ENCODE results near the gene ATP6V1A.

Gene ATP6V1A

GRCh38 chr3:113838631-113839209 is 91.9 kb downstream of the ATP6V1A start, which contains the start of gene GRAMD1C:
GRAMD1C (plus strand) TSS chr3:113838788; CDS start chr3:113838910, 122 bp downstream.
- H3K9me3 ChIP-seq (ENCODE audit: insufficient read depth, low read length, severe bottlenecking): no peaks in the 10 kb centered on the region
- peaks cover 21% of the 10 kb centered on the region for H3K4me1 ChIP-seq (ENCODE audit: insufficient read depth, low read length)
- peak within 1 kb of the TSS; percentile 90 for H2AFZ ChIP-seq (ENCODE audit: low read depth, low read length)
- H3K27ac ChIP-seq (ENCODE audit: low read length): peak within 1 kb of the TSS; percentile 68
- peak within 1 kb of the TSS; percentile 82 for H3K4me2 ChIP-seq (ENCODE audit: insufficient read depth, low read length)
- ATAC-seq (ENCODE audit: insufficient read depth, low read depth) (peak; percentile 98), DNase-seq (peak; percentile 89)
- H3K9ac ChIP-seq (ENCODE audit: low read depth, low read length): peak within 1 kb of the TSS; percentile 65
- H4K20me1 ChIP-seq (ENCODE audit: insufficient read depth, low read length): no peaks in the 10 kb centered on the region
- H3K79me2 ChIP-seq (ENCODE audit: insufficient read depth, low read length): no peaks in the 10 kb centered on the region
- TF ChIP-seq, protein P1, sequence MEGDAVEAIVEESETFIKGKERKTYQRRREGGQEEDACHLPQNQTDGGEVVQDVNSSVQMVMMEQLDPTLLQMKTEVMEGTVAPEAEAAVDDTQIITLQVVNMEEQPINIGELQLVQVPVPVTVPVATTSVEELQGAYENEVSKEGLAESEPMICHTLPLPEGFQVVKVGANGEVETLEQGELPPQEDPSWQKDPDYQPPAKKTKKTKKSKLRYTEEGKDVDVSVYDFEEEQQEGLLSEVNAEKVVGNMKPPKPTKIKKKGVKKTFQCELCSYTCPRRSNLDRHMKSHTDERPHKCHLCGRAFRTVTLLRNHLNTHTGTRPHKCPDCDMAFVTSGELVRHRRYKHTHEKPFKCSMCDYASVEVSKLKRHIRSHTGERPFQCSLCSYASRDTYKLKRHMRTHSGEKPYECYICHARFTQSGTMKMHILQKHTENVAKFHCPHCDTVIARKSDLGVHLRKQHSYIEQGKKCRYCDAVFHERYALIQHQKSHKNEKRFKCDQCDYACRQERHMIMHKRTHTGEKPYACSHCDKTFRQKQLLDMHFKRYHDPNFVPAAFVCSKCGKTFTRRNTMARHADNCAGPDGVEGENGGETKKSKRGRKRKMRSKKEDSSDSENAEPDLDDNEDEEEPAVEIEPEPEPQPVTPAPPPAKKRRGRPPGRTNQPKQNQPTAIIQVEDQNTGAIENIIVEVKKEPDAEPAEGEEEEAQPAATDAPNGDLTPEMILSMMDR (IDR thresholded peaks at IDR 0.05; ENCODE audit: borderline replicate concordance, extremely low read depth, low read length, poor library complexity, severe bottlenecking): peak; percentile 93
- TF ChIP-seq EZH2 (IDR thresholded peaks at IDR 0.05; ENCODE audit: borderline replicate concordance, low read depth, low read length, severe bottlenecking): no peak
- no peaks in the 10 kb centered on the region for H3K36me3 ChIP-seq (ENCODE audit: insufficient read depth, low read length)
- H3K4me3 ChIP-seq (ENCODE audit: low read depth in 1 of 2, low read length in 2 of 2): peak within 1 kb of the TSS; percentile 35 to 74; a peak in 3 of 4 replicates
- no peaks in the 10 kb centered on the region for H3K27me3 ChIP-seq (ENCODE audit: insufficient read depth, low read length, poor library complexity)

DNA sequence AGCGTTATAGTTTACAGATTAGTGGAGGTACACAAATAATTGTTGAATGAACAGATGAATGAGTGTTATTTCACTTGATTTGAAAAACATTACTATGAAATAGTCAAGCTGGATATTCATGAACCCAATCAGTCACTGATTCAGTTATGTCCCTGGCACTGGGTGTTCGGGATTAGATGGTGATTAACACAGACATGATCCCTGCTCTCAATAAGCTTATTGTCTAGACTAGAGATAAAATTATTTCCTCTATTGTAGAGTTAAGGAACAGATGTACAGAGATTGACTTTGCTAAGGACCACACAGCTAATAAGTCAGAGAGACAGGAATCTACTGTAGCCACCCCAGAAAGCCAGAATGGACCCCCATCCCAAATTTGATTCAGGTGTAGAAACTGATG is 92.7 kb downstream of the ATP6V1A start:
- Histone ChIP-seq H4K20me1 (ENCODE audit: insufficient read depth, low read length) (no peaks in the 10 kb centered on the region), H3K9me3 (ENCODE audit: insufficient read depth, low read length, severe bottlenecking) (no peaks in the 10 kb centered on the region), H3K9ac (ENCODE audit: low read depth, low read length) (peak overlapping the region; percentile 65), H3K4me2 (ENCODE audit: insufficient read depth, low read length) (peak overlapping the region; percentile 82), H3K27me3 (ENCODE audit: insufficient read depth, low read length, poor library complexity) (no peaks in the 10 kb centered on the region), H3K4me1 (ENCODE audit: insufficient read depth, low read length) (peaks cover 21% of the 10 kb centered on the region), H3K79me2 (ENCODE audit: insufficient read depth, low read length) (no peaks in the 10 kb centered on the region), H3K27ac (ENCODE audit: low read length) (no peak overlapping the region), H2AFZ (ENCODE audit: low read depth, low read length) (peak overlapping the region; percentile 90), H3K36me3 (ENCODE audit: insufficient read depth, low read length) (no peaks in the 10 kb centered on the region), H3K4me3 (ENCODE audit: low read depth in 1 of 2, low read length in 2 of 2) (peak overlapping the region in 1 of 2 experiments; percentile 74; a peak in 3 of 4 replicates)
- DNase-seq (no peak), ATAC-seq (ENCODE audit: insufficient read depth, low read depth) (no peak)
- no peak for TF ChIP-seq EZH2 (IDR thresholded peaks at IDR 0.05; ENCODE audit: borderline replicate concordance, low read depth, low read length, severe bottlenecking)
- TF ChIP-seq, protein P1 (IDR thresholded peaks at IDR 0.05; ENCODE audit: borderline replicate concordance, extremely low read depth, low read length, poor library complexity, severe bottlenecking): no peak

- Histone ChIP-seq H3K4me1 (ENCODE audit: insufficient read depth, low read length) (peaks cover 6% of the 10 kb centered on the region), H3K79me2 (ENCODE audit: insufficient read depth, low read length) (no peaks in the 10 kb centered on the region), H3K9me3 (ENCODE audit: insufficient read depth, low read length, severe bottlenecking) (no peaks in the 10 kb centered on the region), H3K36me3 (ENCODE audit: insufficient read depth, low read length) (no peaks in the 10 kb centered on the region), H2AFZ (ENCODE audit: low read depth, low read length) (no peak overlapping the region), H3K4me2 (ENCODE audit: insufficient read depth, low read length) (no peak overlapping the region), H3K9ac (ENCODE audit: low read depth, low read length) (no peak overlapping the region), H3K27ac (ENCODE audit: low read length) (no peak overlapping the region), H4K20me1 (ENCODE audit: insufficient read depth, low read length) (no peaks in the 10 kb centered on the region), H3K4me3 (ENCODE audit: low read depth in 1 of 2, low read length in 2 of 2) (no peak overlapping the region), H3K27me3 (ENCODE audit: insufficient read depth, low read length, poor library complexity) (no peaks in the 10 kb centered on the region)
- no peak for TF ChIP-seq EZH2 (IDR thresholded peaks at IDR 0.05; ENCODE audit: borderline replicate concordance, low read depth, low read length, severe bottlenecking)
- TF ChIP-seq, protein P1 (IDR thresholded peaks at IDR 0.05; ENCODE audit: borderline replicate concordance, extremely low read depth, low read length, poor library complexity, severe bottlenecking): peak; percentile 69
- ATAC-seq (ENCODE audit: insufficient read depth, low read depth) (peak; percentile 80; the same call in 2 of the 3 replicates), DNase-seq (no peak)
Measured at GRCh38 chr3:113844622-113845222, 97.9 kb downstream of the ATP6V1A start.

Data from DND-41 (cell line).